Measurements from ENCODE around the gene ANGPTL2.

The ANGPTL2 gene

DNA sequence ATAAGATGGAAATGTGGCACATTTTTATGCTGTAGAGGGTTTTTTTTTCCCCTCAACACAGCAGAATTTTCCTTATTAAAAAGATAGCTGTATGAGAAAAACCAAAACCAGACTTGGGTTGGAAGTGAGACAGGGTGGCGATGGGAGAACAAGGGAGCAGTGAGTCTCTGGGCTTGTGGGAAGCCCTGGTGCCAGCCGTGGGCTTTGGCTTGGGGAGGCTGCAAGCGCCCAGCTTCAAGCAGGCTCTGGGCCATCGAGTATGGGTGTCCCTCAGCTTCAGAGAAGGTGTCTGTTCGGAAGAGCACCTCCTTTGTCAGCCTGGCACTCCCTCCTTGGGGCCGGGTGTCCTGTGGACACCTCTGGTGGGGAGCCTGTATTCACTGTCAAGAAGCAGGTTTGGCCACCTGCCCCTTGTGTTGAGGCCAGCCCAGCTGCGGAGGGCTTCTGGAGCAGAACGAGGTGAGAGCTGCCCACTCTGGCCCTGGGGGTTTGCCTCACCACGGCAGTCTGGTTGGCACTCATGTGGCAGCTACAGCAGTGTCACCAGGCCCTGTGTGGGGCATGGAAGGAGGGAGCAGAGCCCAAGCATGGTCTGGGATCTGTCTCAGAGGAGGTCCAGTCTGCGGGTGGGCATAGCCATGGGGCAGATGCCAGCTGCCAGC is 37.6 kb upstream of the ANGPTL2 start:
- TF ChIP-seq TAF1 (IDR thresholded peaks at IDR 0.05; ENCODE audit: borderline replicate concordance, insufficient read depth, low read length) (no peak), SIN3A (IDR thresholded peaks at IDR 0.05; ENCODE audit: borderline replicate concordance, insufficient read depth, low read length) (no peak), FOXP2 (optimal IDR thresholded peaks at IDR 0.05; ENCODE audit: borderline replicate concordance, extremely low read depth, extremely low read length, insufficient read depth) (no peak), POLR2AphosphoS5 (IDR thresholded peaks at IDR 0.05; ENCODE audit: low read depth, low read length) (no peak)
- TF ChIP-seq, protein P1, sequence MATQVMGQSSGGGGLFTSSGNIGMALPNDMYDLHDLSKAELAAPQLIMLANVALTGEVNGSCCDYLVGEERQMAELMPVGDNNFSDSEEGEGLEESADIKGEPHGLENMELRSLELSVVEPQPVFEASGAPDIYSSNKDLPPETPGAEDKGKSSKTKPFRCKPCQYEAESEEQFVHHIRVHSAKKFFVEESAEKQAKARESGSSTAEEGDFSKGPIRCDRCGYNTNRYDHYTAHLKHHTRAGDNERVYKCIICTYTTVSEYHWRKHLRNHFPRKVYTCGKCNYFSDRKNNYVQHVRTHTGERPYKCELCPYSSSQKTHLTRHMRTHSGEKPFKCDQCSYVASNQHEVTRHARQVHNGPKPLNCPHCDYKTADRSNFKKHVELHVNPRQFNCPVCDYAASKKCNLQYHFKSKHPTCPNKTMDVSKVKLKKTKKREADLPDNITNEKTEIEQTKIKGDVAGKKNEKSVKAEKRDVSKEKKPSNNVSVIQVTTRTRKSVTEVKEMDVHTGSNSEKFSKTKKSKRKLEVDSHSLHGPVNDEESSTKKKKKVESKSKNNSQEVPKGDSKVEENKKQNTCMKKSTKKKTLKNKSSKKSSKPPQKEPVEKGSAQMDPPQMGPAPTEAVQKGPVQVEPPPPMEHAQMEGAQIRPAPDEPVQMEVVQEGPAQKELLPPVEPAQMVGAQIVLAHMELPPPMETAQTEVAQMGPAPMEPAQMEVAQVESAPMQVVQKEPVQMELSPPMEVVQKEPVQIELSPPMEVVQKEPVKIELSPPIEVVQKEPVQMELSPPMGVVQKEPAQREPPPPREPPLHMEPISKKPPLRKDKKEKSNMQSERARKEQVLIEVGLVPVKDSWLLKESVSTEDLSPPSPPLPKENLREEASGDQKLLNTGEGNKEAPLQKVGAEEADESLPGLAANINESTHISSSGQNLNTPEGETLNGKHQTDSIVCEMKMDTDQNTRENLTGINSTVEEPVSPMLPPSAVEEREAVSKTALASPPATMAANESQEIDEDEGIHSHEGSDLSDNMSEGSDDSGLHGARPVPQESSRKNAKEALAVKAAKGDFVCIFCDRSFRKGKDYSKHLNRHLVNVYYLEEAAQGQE (IDR thresholded peaks at IDR 0.05; ENCODE audit: insufficient read depth in 1 of 2, low read depth in 2 of 2, low read length in 2 of 2) = no peak

DNA sequence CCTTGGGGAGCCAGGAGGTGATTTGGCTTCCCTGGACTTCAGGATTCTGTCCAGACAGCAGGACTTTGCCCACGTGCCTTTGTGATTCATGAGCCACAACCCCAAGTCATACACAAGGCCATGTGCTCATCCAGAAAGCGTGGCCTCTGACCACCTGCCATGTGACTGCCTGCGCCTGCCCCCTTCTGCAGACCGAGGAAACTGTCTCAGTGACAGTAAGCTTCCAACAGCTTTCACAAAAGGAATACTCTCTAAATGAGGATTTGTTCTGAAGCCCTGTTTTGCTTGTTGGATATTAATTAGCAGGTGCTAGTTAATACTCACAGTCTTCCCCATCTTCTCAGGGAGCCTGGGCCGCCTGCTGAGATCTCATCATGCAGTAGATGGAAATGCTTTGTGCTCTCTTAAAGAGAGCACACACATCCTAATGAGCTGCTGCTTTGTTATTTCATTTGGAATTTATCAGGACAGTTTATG is 36.9 kb upstream of the ANGPTL2 start:
- TF ChIP-seq, protein P1 (IDR thresholded peaks at IDR 0.05; ENCODE audit: insufficient read depth in 1 of 2, low read depth in 2 of 2, low read length in 2 of 2) = no peak
- TF ChIP-seq FOXP2 (optimal IDR thresholded peaks at IDR 0.05; ENCODE audit: borderline replicate concordance, extremely low read depth, extremely low read length, insufficient read depth) (no peak), POLR2AphosphoS5 (IDR thresholded peaks at IDR 0.05; ENCODE audit: low read depth, low read length) (no peak), SIN3A (IDR thresholded peaks at IDR 0.05; ENCODE audit: borderline replicate concordance, insufficient read depth, low read length) (no peak), TAF1 (IDR thresholded peaks at IDR 0.05; ENCODE audit: borderline replicate concordance, insufficient read depth, low read length) (no peak)

DNA sequence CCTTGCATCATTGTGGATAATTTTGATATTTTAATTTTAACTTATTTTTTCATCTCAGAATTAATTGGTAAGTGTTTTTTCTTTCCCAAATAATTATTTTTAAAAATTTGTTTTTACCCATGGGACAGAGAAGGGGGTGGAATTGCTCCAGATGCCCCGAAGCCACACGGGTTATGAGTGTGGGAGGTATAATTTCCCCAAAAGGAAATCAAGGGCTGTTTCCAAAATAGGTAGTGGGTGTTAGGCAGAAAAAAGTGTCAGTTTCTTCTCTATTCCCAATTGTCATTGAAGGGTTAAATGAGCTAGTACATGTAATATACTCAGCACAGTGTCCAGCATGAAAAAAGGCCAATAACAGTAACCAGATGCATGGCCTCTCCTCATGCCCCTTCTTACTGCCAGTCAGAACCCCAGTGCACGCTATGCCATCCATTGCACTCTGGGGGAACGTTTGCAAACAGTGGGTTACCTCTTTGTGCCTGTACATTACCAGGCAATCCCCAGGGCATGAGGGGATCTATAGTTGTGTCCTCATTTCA is 36.4 kb upstream of the ANGPTL2 start:
- TF ChIP-seq, protein P1 (IDR thresholded peaks at IDR 0.05; ENCODE audit: insufficient read depth in 1 of 2, low read depth in 2 of 2, low read length in 2 of 2) = no peak
- TF ChIP-seq FOXP2 (optimal IDR thresholded peaks at IDR 0.05; ENCODE audit: borderline replicate concordance, extremely low read depth, extremely low read length, insufficient read depth) (no peak), TAF1 (IDR thresholded peaks at IDR 0.05; ENCODE audit: borderline replicate concordance, insufficient read depth, low read length) (no peak), POLR2AphosphoS5 (IDR thresholded peaks at IDR 0.05; ENCODE audit: low read depth, low read length) (no peak), SIN3A (IDR thresholded peaks at IDR 0.05; ENCODE audit: borderline replicate concordance, insufficient read depth, low read length) (no peak)

DNA sequence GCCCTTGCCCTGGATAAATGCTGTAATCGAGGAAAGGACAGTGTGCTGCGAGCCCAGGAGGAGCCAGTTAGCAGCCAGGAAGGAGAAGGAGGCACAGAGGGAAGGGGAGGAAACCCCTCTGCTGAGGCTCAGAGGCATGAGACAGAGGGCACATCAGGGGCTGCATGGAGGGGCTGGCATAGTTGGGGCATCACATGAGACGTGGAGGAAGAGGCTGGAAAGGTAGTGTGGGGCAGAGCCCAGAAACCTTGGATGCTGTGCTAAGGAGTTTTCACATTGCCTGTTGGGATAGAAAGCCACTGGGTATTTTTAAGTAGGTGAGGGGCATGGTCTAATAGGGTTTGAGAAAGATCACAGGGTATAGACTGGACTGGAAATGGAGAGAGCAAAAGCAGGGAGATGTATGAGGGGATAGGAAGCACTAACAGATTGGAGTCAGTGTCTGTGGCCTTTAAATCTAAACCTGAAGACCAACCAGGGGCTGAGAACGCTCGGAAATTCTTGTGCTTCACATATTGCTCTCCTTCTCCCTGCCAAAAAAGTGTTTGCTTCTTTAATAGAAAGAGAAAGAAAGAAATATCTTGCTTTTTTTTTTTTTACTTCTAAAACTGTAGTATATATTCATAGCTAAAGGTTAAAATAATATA is 33.0 kb upstream of the ANGPTL2 start:
- no peak for TF ChIP-seq POLR2AphosphoS5 (IDR thresholded peaks at IDR 0.05; ENCODE audit: low read depth, low read length)
- TF ChIP-seq, protein P1 (IDR thresholded peaks at IDR 0.05; ENCODE audit: insufficient read depth in 1 of 2, low read depth in 2 of 2, low read length in 2 of 2) = no peak
- TF ChIP-seq FOXP2 (optimal IDR thresholded peaks at IDR 0.05; ENCODE audit: borderline replicate concordance, extremely low read depth, extremely low read length, insufficient read depth) = no peak
- TF ChIP-seq TAF1 (IDR thresholded peaks at IDR 0.05; ENCODE audit: borderline replicate concordance, insufficient read depth, low read length) = no peak
- TF ChIP-seq SIN3A (IDR thresholded peaks at IDR 0.05; ENCODE audit: borderline replicate concordance, insufficient read depth, low read length) = no peak

All from PFSK-1 (cell line).